Daoy (cell line): ENCODE measurements around the gene RNF125. TPM values are rescaled to one million over a fixed set of nuclear protein-coding genes. Genes with fewer than 3 reads are reported as not detected.
A peak's percentile ranks its signal among the peaks of the same experiment; 100 is the strongest.

Experiments
- DNase-seq: peaks from one replicate; pipeline ENCODE4 v3.0.0-alpha.2; 2015; ENCODE audit warnings: low read depth
- total RNA-seq: library from RNA; depleted of rRNA; stranded (reverse); fragments of >200 nt; shearing (Covaris generic); gene quantifications from 2 replicates; pipeline ENCODE4 v1.2.3, GENCODE V29; 2014; rRNA removed

The RNF125 gene
- total RNA-seq, 1 experiment from 2014 or later: 0.57 TPM

GRCh38 chr18:32091325-32091723 is 72.7 kb downstream of the RNF125 start:
- DNase-seq: no peak

DNA sequence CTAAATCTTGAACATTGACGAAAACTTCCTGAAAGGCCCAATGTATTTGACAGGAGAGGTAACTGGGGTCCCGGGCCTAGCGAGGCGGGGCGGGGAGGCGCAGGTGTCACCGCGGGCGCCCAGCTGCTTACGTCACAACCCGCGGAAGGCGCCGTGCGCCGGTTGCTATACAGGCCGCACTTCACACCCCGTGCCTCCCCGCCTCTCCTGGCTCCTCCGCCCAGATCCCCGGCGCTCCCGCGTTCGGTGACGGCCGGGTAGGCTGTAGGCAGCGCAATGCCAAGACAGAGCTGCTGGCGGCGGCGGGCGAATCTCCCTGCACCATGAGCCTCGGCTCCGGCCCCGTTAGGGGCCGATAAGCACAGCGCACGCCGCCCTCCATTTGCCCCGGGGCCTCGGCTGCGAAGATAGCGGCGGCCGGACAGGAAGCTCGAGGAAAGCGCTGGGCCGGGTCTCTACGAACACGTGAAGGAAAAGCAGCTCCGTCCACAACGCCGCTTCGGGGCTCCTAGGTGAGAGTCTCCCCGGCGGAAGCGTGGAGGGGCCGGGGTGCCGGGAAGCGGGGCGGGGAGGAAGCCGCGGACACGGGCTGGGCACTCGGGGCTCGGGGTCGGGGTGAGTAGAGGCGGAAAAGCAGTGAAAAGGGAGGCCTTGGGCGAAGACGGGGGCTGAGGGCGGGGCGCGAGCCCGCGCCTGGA is 73.2 kb downstream of the RNF125 start, which contains the start of gene RNF138:
TSS of gene RNF138 (plus strand) at position 151 of the 698 bp plus-strand sequence. CDS start 903 bp downstream, outside the sequence.
- peak; percentile 80 for DNase-seq

- peak; percentile 97 for DNase-seq
Measured at GRCh38 chr18:32092422-32093101, 73.9 kb downstream of the RNF125 start.

DNA sequence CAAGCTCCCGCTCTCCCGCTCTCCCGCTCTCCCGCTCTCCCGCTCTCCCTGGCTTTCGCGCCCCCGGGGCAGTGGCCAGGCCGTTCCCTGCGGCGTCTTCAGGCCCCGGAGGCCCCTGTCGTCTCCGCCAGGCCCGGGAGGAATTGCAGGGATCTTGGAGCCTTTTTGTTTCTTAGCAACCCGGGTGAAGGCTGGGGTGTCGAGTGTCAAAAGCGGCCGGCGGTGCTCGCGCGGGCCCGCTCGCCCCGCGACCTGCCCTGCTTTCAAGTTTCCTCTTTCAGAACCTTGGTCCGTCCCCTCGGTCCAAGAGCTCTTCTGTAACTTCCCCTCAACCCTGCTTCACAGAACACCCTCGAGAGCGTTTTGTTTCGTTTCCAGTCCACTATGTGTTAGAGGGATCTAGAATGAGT is 74.5 kb downstream of the RNF125 start:
- DNase-seq: peak; percentile 35

DNA sequence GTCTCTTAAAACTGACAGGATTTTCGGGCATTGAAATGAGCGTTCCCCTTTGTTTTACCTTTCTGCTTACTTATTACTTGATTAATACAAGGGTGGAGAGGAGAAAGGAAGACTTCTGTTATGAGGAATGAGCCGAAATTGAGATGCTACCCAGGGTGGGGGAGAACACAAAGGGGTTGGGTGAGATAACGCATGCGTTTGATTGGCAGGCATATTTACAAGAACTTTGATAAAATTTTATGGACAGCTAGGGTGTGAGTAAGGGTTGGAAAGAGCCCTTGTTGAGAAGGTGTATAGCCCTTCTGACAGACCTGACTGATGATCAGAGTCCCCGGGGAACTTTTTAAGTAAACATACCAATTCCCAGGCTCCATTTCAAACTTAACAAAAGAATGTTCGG is 74.9 kb downstream of the RNF125 start:
- no peak for DNase-seq

DNA sequence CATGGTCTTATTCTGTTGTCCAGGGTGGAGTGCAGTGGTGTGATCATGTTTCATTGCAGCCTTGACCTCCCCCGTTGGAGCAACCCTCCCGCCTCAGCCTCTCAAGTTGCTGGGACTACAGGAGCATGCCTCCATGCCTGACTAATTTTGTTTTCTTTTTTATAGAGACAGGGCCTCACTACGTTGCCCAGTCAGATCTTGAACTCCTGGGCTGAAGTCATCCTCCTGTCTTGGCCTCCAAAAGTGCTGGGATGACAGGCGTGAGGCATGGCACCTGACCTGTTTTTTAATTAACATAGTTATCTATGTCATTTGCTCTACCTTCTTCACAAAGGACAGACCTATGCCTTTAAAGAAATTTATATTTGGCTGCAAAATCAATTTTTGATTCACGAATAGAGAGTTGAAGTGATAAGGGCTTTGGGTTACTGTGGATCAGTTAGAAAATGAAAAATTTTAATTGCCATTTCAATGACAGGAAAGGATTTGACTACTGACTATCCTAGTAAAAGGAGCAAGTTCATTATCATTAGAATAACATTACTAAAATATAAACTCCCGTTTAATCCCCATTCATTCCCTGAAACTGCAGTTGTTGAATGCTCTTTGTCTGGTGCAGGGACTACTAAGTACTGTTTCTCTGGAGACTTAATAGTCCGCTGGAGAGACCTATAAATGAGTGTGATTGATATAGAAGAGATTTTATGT is 76.7 kb downstream of the RNF125 start:
- no peak for DNase-seq

GRCh38 chr18:32095900-32096229 is 77.2 kb downstream of the RNF125 start:
- no peak for DNase-seq

DNA sequence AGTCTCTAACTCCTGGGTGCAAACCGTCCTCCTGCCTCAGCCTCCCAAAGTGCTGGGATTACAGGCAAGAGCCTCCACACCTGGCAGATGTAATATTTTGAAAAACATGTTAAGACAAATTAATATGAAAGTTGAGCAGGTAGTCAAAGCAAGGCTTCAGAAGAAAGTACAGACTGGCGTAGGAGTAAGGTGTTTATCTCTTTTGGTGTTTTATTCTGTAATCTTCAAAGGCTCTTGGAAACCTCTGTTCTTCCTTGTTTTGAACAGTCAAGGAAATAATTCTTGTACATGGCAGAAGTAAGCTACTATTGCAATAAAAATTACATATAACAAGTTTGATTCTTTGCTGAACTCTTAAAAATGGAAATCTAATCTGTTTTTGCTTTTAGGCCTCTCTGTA is 78.3 kb downstream of the RNF125 start:
- no peak for DNase-seq

- DNase-seq: no peak
Measured at GRCh38 chr18:32104516-32104915, 85.9 kb downstream of the RNF125 start.

- DNase-seq: no peak
Measured at GRCh38 chr18:32110005-32110404, 91.4 kb downstream of the RNF125 start.

- DNase-seq: no peak
Measured at GRCh38 chr18:32111706-32112105, 93.1 kb downstream of the RNF125 start.

GRCh38 chr18:32112826-32113225 is 94.2 kb downstream of the RNF125 start:
- DNase-seq: no peak

DNA sequence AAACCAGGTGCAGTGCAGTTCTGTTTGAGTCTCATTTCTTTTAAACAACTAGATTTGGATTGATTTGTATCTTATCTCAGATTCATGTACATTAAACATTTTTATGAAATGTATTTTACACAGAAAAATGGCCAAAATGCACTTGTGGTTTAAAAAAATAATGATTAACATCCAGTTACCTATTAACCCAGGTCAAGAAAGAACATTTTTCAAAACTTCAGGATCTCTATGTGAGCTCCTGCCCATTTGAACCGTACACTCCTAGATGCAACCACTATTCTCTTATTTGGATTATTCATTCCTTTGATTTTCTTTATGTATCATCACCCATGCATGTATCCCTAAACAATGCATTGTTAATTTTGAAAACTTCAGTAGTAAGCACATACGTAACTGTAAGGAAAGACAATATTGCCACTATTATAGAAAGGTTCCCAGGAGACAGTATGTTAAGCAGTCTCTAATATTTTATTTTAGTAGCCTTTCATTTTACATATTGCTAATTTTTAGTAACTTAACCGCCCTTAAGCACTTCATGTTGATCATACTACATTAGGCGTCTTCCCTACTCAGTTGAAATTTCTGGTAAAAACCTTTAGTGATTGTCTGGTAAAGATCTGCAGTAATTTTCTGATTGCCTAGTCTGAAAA is 95.8 kb downstream of the RNF125 start:
- no peak for DNase-seq

GRCh38 chr18:32122039-32122438 is 103.4 kb downstream of the RNF125 start:
- DNase-seq: no peak

Other genes starting within 250 kb of the RNF125 start
- gene TRAPPC8, start 75.7 kb upstream of the RNF125 start, total RNA-seq: 19.3 and 23.2 TPM in 2 replicates
- gene RNF138, start 73.0 kb downstream of the RNF125 start, total RNA-seq: 29.2 and 35.7 TPM in 2 replicates
- not detected in 2 replicates for gene MEP1B, start 171.2 kb downstream of the RNF125 start, total RNA-seq